LNCAP (cell line): ENCODE results near the gene BICRA.

Experiments
- TF ChIP-seq, protein P1 (sequence below): fragments of 450-650 bp; IDR thresholded peaks from 2 replicates; pipeline ENCODE4 v1.5.1; 2017; ENCODE audit warnings: mild to moderate bottlenecking

Gene BICRA

DNA sequence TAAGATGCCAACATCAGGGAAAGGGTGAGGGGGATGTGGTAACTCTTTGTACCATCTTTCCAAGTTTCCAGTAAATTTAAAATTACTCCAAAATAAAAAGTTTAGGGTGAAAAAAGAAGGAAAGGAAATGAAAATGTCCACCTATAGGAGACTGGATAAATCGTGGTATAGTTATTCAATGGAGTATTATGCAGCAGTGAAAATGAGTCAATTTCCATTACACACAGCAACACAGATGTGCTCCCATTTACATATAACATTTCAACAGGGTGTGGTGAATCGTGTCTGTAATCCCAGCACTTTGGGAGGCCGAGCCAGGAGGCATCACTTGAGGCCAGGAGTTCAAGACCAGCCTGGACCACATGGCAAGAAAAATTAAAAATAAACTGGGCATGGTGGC lies 28.5 kb upstream of the BICRA start:
- TF ChIP-seq, protein P1, sequence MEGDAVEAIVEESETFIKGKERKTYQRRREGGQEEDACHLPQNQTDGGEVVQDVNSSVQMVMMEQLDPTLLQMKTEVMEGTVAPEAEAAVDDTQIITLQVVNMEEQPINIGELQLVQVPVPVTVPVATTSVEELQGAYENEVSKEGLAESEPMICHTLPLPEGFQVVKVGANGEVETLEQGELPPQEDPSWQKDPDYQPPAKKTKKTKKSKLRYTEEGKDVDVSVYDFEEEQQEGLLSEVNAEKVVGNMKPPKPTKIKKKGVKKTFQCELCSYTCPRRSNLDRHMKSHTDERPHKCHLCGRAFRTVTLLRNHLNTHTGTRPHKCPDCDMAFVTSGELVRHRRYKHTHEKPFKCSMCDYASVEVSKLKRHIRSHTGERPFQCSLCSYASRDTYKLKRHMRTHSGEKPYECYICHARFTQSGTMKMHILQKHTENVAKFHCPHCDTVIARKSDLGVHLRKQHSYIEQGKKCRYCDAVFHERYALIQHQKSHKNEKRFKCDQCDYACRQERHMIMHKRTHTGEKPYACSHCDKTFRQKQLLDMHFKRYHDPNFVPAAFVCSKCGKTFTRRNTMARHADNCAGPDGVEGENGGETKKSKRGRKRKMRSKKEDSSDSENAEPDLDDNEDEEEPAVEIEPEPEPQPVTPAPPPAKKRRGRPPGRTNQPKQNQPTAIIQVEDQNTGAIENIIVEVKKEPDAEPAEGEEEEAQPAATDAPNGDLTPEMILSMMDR: no peak

DNA sequence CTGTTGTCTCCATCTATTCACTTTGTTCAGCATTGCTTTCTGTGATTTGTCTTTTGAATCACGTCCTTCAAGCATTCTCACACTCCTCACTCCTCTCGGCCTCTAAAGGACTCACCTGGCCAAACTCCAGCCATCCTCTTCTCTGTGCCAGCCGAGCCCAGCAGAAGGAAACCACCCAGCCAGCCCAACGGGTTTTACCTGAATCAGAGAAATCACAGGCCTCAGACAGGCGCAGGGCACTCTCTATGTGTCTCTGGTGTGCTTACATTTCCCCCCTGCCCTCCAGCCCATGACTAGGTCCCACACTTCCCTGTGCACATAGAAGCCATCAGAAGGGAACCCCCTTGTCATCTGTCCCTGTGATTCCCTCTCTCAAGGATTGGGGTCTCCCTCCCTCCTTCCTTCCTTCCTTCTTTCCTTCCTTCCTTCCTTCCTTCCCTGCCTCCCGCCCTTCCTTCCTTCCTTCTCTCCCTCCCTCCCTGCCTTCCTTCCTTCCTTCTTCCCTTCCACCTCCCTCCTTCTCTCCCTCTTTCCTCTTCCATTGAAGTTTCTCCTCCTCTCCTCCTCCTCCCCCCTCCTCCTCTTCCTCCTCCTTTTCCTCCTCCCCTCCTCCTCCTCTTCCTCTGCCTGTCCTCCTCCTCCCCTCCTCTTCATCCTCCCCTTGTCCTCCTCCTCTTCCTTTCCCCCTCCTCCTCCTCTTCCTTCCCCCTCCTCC lies 27.2 kb upstream of the BICRA start:
- TF ChIP-seq, protein P1: no peak

DNA sequence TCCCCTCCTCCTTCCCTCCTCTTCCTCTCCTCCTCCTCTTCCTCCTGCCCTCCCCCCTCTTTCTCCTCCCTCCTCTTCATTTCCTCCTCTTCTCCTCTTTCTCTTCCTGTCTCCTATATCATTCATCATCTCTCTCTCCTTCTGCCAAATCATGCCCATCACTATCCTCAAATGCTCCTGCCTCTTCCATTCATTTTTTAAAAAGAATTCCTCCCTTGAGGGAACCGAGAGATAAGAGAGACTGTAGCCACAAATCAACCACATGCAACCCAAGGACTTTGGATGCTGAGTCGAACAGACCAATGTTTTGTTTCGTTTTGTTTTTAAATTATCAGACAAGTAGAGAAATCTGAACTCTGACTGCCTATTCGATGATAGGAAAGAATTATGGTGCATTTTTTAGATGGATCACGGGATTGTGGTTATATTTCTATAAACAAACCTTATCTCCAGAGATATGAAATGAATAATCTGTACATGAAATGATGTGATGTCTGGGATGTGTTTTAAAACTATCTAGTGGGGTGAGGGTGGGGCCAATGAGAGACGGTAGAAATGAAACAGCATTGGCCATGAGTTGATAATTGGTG lies 26.5 kb upstream of the BICRA start:
- TF ChIP-seq, protein P1: no peak

DNA sequence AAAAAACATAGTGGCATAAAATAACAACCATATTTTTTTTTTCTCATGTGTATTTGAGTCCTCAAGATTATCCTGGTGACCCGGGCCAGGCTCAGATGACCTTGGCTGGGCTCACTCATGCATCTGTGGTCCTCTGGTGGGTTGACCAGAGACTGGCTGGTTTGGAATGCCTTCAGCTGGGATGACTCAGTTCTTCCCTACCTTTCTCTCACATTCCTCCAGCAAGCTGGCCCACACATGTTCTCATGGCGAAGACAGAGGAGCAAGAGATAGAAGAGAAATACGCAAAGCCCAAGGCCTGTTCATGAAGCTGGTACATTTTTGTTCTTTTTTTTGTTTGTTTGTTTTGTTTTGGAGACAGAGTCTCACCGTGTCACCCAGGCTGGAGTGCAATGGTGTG lies 21.6 kb upstream of the BICRA start:
- TF ChIP-seq, protein P1: no peak

DNA sequence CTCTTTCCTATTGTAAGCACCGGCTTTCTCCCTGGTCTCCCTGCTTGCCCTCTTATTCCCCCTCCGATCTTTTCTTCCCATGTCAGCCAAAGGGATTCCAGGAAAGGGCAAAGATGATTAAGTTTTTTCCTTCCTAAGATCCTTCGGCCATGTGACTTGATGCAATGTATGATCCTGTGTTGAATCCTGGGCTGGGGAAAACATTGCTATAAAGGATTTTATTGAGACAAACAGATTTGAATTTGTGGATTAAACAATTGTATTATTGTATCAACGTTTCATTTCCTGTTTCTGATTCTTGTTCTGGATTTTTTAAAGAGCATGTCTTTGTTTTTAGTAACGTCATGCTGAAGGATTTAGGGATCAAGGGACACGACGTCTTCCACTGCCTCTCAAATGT lies 19.1 kb upstream of the BICRA start:
- TF ChIP-seq, protein P1: no peak

DNA sequence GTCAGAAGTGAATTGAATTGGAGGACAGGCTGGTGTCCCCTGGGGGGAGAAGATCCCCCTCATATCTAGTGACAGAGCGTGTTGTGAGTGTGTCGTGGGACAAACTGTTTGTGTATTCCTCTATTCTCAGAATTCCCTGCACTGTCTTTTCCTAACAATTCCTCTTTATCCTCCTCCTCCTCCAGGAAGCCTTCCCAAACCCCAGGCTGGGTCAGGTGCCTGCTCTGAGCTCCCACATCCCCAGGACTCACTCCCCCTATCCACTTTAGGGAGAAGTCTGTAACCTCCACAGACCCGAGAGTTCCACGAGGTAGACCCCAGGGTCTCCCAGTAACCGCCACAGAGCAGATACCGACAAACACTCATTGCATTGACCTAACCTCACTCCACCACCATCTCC lies 15.1 kb upstream of the BICRA start:
- TF ChIP-seq, protein P1: no peak

DNA sequence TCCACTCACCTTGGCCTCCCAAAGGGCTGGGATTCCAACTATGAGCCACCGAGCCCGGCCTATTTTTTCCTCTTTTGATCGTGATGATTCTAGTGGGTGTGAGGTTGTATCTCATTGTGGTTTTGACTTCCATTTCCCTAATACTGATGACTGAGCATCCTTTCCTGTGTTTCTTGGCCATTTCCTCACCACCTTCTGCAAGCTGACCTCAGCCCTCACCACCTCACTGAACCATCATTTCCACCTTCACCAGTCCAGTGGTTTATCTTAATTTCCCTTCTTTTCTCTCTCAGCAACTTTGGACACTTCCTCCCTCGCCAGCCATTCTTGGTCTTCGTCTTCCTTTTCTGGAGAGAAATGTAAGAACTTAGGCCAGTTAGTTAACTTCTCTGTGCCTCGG lies 13.0 kb upstream of the BICRA start:
- TF ChIP-seq, protein P1: no peak
